Lower leg skin (tissue), 3 donors: Measurements from ENCODE around the gene UBXN6.

ENCODE experiments used
- CTCF ChIP-seq, 3 donors: fragments of 450-650 bp; IDR thresholded peaks; one replicate each; pipeline ENCODE4 v1.5.1; 2016; ENCODE audit warnings: antibody characterized with exemption in 3 of 3, mild to moderate bottlenecking in 3 of 3, moderate library complexity in 2 of 3
- POLR2A ChIP-seq, 2 donors: fragments of 450-650 bp; IDR thresholded peaks; one replicate each; pipeline ENCODE4 v1.6.1; 2016 to 2017; ENCODE audit warnings: antibody characterized with exemption in 2 of 2, mild to moderate bottlenecking in 1 of 2, moderate library complexity in 1 of 2

DNA sequence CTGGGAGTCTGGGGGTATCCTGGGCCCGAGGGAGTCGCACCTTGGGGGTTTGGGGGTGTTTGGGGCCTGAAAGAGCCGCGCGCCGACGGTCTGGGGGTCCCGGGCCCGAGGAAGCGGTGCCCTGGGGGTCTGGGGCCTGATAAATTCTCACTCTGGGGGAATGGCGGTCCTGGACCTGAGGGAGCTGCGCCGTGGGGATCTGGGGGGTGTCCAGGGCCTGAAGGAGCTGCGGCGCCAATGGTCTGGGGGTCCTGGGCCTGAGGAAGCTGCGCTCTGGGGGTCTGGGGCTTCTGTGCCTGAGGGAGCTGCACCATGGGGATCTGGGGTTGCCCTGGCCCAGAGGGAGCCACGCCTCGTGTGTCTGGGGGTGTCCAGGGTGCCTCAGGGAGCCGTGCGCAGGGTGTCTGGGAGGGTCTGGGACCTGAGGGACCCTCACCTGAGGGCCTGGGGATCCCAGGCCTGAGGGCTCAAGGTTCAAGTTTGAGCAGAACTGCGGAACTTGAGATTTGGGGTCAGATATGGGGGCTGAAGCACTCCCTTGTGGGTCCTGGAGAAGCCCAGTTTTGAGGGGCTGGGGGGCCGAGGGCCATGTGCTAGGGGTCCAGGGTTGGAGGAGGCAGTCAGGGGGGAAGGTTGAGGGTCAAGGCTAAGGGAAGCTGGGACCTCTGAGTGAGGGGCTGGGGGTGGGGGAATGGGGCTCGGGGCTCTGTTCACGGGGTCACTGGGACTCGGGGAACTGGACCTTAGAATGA, 15.6 kb upstream of the UBXN6 start:
- TF ChIP-seq CTCF (IDR thresholded peaks at IDR 0.05) (no peak), POLR2A (IDR thresholded peaks at IDR 0.05) (no peak)
